GM21390 (cell line): ENCODE data around the gene TTYH3.

Experiments used
- ATAC-seq: cut with Tn5 transposase; IDR thresholded peaks from one replicate; pipeline ENCODE4 v1.9.1; 2021; ENCODE audit not compliant: unreplicated experiment

Gene TTYH3

DNA sequence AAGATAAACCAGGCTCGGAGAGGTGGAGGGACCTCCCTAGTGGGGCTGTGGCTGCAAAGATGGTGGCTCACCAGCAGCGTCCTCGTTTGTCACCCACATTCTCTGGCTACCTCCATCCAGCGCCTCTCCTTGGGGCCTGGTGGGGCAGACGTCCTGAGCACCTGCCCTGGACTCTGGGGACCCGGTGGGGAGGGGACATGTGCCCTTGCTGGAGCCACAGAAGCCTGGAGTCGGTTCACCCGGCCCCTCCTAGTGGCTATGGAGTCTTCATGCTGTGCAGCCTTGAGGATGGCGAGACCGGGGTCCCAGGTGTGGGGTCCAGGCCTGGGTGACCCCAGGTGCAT, 14.5 kb downstream of the TTYH3 start:
- ATAC-seq, result no peak

DNA sequence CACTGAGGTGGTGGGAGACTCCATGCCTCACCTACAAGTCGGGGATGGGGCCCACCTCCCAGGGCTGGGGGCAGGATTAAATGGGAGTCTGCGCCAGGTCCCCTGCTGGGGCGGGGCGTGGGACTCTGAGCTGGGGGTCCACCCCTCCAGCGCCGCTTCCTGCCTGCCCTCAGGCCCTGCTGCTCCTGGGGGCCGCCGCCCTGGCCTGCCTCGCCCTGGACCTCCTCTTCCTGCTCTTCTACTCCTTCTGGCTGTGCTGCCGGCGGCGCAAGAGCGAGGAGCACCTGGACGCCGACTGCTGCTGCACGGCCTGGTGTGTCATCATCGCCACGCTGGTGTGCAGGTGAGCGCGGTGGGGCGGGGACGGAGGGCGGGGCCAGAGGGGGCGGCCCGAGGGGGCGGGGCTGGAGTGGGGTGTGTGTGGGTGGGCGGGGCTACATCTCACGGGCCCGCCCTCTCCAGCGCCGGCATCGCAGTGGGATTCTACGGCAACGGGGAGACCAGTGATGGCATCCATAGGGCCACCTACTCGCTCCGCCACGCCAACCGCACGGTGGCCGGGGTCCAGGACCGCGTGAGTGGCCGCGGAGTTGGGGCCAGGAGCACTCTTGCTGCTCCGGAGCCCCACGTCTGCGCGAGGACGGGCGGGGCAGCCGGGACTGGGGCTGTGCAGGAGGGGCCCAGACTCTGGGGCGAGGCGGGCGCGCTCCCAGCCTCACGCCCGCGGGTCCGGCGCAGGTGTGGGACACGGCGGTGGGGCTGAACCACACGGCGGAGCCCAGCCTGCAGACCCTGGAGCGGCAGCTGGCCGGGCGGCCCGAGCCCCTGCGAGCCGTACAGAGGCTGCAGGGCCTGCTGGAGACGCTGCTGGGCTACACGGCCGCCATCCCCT, 15.1 kb downstream of the TTYH3 start:
- no peak for ATAC-seq

DNA sequence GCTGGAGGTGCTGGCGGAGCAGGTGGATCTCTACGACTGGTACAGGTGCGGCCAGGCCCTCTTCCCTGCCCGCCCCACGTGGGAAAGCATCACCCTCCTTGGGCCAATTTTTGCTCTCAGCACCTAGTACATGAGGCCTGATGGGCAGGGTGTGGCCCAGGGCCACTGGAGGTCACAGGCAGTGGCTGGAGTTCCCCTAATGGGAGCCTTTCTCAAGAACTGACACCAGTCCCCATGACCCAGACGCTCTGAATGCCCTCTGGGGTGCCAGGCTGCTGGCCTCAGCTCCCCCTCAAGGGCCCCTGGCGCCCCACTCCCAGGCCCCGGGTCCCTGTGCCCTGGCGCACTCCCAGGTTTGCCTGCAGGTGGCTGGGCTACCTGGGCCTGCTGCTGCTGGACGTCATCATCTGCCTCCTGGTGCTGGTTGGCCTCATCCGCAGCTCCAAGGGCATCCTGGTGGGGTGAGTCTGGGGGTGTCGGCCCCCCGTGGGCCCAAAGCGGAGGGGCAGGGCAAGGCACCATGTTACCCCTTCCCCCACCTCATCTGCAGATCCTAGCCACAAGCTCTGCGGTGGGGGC, 15.9 kb downstream of the TTYH3 start:
- no peak for ATAC-seq

DNA sequence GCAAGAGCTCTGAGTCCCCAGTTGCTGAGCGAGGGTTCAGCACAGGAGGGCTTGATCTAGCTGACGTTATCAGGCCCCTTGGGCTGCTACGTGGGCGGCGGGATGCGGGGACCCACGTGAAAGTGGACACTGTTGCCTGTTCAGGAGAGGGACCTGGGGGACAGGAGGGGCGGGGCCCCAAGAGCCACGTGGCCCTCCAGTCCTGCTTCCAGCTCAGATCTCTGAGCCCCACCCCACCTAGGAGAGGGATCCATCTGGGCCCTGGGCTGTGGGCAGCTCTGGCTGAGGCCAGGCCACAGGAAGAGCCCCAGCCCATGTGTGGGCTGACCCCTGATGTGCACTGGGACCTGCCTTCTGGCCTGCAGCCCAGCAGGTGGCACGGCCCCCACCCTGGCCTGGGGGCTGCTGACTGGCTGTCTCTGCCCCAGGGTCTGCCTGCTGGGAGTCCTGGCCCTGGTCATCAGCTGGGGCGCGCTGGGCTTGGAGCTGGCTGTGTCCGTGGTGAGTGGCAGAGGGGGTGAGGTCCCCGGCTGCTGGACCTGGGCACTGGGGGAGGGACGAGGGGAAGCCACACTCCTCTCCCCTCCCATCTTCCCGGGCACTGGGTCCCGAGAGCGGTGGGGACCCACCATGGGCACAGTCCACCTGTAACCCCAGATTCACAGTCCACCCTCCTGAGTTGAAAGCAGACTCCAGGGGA, 17.5 kb downstream of the TTYH3 start:
- no peak for ATAC-seq

DNA sequence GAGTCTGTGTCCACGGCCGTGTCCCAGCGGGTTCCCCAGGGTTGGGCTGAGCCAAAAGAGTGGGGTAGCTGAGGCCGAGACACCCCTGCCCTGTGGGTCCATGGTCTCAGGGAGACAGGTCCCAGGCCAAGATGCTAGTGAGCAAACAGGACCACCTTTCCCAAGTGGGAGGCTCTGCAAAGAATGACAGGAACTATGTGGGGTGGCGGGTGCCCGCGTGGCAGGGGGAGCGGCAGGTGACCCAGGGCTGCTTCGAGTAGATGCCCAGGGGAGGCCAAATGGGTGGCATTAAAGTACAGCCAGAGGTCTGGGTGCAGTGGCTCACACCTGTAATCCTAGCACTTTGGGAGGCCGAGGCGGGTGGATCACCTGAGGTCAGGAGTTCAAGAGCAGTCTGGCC, 18.2 kb downstream of the TTYH3 start:
- ATAC-seq, result no peak

DNA sequence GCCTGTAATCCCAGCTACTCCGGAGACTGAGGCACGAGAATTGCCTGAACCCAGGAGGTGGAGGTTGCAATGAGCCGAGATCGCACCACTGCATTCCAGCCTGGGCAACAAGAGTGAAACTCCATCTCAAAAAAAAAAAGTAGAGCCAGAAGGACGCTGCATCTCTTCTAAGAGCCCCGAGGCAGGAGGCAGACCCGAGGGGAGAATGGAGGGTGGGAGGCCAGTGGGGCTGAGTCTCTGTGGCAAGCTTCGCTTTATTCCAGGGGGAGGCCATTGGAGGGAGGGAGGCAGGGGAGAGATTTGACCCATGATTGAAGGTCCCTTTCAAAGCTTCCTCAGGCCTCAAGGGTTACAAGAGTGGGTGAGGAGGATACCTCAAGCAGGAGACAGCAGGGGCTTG, 18.7 kb downstream of the TTYH3 start:
- ATAC-seq, result no peak

DNA sequence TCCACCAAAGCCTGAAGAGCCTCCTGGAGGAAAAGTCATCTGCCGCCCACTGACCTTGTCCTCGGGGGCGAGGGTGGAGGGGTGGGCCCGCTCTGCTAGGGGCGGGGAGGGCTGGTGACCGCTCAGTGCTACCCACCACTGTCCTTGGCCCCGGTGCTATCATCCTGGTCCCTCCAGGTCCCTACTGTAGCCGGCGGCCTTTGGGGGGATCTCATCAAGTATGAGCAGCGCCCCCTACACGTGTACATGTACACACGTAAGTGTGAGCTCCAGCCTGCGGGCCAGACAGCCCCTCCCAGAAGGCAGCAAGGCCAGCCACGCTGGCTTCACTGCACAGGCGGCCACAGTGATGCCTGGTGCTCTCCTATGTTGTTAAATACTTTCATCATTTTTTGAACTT, 19.6 kb downstream of the TTYH3 start:
- no peak for ATAC-seq

DNA sequence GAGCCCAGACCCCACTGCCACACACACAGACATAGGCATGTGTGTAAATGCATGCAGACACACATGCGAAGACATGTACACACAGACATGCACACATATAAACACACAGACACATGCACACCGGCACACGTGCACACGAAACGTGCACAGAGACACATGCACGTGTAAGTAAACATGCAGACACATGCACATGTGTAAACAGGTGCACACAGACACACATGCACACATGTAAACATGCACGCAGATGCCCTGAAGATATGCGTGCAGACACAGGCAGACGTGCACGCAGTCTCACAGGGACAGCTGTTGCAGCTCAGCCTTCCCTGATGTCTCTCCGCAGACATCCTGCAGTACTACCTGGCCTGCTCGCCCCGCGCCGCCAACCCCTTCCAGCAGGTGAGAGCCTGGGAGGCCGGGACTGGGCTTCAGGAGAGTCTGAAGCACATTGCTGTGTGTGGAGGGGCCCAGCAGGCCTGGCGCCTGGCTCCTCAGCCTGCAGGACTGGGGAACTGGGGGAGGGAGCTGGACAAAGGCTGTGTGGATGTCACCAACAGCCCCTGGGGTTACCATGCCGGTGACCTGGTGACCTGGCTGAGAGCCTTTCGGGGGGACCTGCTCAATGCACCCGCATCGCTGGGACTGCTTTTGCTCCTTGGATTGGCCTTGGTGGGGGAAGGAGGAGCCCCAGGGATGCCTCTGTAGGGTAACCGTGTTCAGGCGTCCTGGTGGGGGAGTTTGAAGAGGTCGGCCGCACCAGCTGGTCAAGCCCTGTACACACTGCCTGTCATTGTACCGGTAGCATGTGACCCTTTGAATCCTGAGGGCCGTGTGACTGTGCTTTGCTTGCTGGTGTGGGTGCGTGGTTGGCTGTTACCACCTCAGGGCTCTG, 20.3 kb downstream of the TTYH3 start:
- ATAC-seq, result no peak

DNA sequence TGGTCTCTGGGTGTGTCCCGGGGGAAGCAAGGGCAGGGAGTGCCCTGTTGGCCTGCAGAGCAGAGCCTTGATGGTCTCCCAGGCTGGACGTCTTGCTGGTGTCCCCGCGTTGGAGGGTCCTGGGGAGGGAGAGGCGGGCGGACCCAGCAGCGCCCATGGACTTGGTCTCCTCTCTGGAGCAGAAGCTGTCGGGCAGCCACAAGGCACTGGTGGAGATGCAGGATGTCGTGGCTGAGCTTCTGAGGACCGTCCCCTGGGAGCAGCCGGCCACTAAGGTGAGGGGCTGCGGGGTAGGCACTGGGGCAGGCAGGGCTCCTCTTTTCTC, 20.9 kb downstream of the TTYH3 start:
- no peak for ATAC-seq

DNA sequence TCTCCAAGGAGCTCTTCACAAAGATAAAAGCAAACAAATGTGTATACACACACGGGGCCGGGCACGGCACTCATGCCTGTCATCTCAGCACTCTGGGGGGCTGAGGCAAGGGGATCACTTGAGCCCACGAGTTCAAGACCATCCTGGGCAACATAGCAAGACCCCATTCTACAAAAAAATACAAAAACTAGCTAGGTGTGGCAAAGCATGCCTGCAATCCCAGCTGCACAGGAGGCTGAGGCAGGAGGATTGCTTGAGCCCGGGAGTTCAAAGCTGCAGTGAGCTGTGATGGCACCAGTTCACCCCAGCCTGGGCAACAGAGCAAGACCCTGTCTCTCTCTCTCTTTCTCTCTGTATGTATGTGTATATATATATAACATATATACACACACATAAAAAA, 22.3 kb downstream of the TTYH3 start:
- ATAC-seq, result no peak

DNA sequence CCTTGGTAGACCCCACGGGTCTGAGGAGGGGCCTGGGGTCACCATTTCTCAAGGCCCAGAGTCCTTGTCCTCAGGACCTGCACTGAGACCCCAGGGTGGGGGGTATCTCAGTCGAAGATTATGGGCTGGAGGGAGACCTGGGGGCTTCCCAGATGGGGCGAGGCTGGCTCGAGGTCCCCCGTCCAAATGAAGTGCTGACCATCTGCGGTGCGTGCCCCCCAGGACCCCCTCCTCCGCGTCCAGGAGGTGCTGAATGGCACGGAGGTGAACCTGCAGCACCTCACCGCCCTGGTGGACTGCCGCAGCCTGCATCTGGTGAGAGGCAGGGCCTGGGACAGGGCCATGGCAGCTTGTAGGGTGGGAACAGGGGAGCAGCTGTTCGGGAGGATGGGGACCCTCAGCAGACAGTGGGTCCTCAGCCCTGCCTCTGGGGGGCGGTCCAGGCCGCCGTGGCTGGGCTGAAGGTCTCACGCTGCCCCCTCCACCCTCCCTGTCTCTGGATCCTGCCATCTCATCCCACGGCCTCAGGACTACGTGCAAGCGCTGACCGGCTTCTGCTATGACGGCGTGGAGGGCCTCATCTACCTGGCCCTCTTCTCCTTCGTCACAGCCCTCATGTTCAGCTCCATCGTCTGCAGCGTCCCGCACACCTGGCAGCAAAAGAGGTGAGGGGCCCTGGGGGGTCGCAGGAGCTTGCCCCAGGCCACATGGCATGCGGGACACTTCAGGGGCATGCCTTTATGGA, 24.3 kb downstream of the TTYH3 start:
- no peak for ATAC-seq

DNA sequence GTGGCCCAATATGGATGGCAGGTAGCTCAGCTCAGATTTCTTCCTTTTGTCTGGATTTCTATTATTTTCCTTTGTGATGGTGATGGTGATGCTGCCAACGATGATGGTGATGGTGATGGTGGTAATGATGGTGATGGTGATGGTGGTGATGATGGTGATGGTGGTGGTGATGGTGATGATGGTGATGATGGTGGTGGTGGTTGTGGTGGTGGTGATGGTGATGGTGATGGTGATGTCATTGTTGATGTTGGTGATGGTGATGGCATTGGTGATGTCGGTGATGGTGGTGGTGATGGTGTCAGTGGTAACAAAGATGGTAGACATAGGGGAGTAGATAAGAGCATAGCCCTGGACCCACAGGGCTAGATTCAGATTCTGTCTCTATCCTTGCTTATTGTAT, 25.4 kb downstream of the TTYH3 start:
- no peak for ATAC-seq

DNA sequence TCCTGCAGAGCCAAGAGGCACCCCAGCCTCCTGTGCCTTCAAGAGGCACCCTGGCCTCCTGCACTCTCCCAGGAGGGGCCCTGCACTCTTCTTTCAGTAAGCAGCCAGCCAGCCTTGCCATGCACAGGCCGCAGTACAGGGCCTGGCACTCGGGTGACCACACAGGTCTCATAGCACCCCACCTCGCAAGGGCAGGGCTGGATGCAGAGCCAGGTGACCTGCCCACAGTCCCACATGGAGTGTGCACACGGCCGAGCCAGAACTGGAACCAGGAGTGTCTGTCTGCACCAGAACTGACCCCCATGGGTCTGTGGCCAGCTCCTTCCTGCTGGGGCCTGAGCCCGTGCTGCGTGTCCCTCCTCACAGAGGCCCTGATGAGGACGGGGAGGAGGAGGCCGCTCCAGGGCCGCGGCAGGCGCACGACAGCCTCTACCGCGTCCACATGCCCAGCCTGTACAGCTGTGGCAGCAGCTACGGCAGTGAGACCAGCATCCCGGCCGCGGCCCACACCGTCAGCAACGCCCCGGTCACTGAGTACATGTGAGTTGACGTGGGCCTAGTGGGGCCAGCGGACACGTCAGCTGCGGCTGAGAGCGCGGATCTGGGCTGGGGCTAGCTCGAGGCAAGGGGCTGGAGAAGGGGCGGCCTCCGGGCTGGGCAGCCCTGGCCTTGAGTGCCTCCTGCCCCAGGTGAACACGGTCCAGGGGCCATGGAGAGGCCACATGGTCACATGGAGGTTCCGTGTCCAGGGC, 26.3 kb downstream of the TTYH3 start:
- ATAC-seq, result no peak

DNA sequence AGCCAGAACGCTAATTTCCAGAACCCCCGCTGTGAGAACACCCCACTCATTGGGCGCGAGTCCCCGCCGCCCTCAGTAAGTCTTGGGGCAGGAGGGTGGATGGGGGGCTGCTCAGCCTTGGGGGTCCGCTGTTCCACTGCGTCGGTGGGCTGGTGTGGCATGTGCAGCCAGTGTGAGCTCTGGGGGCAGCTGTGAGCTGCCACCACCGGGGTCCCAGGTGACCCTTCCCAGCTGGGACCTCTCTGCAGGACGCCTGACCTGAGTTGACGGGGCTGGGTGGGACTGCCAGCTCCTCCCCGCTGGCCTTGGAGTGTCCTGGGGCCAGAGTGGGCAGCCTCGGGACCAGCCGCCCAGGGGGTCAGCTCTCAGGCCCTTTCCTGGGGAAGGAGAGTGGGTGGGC, 27.2 kb downstream of the TTYH3 start:
- no peak for ATAC-seq

DNA sequence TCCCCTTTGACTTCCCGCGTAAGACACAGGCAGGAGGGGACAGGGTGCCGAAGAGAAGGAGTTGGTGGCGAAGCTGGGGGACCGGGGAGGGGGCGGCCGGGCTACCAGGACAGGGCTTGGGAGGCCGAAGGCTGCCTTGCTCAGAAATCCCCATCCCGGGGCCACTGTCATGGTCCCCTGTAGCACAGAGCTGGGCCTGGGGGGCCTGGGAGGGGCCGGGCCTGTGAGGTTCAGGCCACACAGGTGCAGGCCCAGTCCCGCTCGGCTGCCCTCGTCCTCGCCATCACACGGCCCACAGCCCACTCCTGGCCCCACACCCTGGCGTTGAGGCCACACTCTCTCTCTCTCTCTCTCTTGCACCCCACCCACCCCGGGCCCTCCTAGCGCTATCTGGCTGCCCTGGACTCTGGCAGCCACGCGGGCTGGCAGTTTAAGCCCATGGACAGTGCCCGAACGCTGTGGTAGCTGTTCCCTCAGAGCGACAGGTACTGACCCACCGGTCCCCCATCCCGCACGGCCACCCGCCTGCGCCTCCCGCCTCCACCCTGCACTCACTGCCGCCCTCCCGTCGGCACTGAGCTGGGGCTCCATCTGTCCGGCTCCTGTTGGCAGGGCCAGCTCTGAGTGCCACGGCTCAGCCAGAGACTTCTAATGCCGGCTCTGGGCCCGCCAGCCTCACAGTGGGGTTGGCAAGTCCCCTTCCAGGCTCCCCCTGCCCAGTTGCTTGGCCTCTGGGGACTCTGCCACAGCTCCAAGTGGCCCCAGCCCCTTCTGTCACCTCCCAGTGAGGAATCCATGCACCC, 28.0 kb downstream of the TTYH3 start:
- ATAC-seq, result no peak

DNA sequence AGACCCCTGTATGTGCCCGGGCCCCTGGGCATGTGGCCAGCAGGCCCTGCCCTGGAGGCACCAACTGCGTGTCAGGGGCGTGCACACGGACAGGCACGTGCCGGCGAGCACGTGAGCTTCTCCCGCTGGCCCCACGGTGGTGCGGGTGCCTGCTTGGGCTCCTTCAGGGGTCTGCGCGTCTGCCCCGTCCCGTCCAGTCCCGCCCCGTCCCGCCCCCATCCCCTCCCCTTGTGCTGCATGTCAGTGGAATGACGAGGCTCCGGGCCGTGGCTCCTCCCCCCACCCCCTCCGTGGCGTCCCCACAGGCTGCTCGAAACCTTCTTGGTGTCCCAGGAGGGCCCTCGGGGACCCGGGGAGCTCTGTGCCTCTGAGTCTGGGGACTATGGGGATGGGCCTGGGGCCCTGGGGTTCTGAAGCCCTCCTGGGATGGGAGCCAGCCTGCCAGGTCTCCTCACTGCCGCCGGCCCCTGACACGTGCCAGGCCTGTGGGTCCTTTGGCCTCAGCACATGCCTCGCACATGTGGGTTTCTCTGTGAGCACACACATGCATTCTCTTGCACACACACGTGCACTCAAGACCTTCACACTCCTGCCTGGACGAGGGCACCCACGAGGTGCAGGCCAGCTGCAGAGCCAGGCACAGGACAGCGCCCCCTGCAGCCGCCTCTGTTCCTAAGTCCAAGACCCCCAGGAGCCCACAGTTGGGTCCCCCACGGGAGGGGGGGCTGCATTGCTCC, 28.7 kb downstream of the TTYH3 start:
- ATAC-seq, result no peak

DNA sequence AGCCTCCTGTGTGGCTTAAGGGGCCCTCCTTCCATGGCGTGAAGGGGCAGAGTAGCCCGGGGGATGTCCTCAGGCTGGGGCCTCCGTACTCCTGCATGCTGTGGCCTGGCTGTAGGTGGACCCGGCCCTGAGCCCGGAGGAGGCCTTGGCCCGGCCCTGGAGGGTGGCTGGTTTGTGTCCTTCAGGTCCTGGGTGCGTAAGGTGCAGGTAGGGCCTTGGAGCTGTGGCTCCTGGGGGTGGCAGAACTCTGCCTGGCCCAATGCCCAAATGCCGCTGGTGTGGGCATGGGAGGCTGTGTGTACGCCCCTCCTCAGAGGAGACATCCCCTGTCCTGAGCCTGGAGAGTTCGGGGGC, 29.3 kb downstream of the TTYH3 start:
- ATAC-seq, result no peak

DNA sequence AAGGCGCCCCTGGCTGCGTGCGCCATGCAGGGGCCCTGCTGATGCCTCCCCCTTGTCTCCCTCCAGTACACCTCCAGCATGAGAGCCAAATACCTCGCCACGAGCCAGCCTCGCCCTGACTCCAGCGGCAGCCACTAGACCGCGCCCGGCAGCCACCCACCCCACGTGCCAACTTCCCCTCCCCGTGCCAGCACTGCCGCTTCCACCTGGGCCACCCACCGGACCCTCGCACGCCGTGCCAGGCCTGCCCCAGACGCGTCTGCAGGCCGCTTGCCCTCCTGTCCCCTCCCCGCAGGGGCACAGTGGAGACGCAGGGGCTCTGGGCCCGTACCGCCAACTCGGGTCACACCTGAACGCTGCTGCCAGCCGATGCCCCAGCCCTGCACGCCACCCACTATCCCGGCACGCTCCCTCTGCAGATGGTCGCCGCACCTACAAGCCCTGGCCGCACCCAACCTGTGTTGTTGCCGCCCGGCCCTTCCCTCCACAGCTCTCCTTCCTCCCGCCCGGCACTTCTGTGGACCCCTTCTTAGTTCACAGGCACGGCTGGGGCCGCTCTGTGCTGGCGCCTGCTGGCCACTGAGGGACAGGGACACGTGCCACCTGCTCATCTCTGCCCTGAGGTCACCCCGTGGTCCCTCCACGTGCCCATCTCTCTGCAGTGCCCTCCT, 30.0 kb downstream of the TTYH3 start:
- ATAC-seq, result no peak
